ENCODE measurements around the gene FAM13A.

FAM13A gene

DNA sequence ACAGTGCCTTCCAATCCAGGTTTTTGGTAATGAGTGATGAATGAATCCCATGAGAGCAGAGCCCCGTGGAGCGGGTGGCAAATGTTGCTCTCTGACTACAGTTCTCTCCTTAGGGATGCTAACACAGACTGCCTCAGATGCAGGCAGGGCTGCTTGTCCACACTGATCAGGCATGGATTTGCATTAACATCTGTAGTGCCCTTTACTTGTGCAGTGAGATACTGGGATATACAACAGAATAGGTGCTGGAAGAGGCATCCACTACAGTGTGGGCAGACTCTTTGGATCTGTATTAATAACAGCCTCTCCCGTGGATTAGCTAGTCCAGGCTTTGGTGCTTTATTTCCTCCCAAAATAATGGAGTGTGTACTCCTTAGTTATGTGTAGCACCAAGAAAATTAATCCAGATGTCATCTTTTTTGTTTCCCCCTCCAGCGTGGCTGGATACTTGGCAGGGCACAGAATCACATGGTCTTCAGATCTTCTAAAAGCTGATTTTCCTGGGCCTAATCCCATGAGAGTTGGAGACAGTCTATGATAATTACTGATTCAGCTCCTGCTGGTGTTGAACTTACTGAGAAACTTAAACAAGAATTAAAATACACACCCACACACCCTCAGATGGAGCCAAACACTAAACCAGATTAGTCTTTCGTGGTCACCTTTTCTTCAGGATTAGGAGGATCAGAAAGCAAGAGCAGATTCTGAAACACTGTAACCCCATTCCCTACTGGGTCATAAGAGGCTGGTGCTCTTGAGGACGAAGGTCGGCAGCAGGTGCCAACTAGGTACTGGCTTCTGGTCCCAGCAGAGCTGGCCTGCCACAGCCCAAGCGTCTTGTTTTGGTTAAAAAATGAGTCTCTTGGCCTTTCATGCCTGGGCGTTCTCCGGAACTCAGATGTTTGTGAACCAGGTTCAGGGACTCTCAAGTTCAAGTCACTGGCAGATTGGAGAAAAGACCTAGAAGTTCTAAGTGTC lies 336.2 kb downstream of the FAM13A start:
- DNase-seq (ENCODE audit: low read depth in 2 of 2): no peak

DNA sequence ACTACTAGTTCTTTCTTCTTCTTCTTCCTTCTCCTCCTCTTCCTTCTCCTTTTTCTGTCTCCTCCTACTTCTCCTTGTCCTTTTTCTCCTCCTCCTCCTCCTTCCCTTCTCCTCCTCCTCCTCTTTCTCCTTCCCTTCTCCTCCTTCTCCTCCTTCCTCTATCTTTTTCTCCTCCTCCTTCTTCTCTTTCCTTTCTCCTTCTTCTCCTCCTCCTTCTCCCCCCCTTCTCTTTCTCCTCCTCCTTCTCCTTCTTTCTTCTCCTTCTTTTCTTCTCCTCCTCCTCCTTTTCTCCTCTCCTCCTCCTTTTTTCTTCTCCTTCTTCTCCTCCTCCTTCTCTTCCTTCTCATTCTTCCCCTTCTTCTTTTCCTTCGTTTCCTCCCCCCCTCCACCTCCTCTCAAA lies 337.6 kb downstream of the FAM13A start:
- no peak for DNase-seq (ENCODE audit: low read depth in 2 of 2)

DNA sequence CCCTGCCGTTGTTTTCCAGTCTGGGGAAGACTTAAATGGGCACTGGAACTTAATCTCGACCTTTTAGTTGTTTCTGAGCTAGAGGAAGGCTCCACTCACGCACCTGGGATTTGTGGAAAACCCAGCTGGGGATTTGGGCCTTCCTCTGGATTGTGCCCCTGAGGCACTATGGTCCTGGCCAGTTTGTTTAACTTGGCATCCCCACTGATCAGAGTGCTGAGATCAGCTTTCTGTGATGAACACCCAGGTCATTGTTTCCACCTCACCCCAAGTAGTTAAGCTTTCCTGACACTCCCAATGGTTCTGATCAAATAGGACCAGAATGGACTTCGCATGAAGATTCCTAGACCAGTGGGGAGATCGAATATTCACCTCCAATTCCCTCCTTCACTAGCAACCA lies 338.9 kb downstream of the FAM13A start:
- no peak for DNase-seq (ENCODE audit: low read depth in 2 of 2)

DNA sequence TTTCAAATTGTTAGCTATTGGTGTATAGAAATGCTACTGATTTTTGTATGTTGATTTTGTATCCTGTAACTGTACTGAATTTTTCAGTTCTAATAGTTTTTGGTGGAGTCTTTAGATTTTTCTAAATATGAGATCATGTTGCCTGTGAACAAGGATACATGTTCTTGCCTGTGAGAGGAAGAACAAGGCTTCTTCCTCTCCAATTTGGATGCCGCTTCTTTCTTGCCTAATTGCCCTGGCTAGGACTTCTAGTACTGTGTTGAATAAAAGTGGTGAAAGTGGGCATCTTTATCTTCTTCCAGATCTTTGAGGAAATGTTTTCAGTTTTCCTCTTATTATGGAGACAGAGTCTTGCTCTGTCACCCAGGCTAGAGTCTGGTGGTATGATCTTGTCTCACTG lies 343.2 kb downstream of the FAM13A start:
- no peak for DNase-seq (ENCODE audit: low read depth in 2 of 2)

DNA sequence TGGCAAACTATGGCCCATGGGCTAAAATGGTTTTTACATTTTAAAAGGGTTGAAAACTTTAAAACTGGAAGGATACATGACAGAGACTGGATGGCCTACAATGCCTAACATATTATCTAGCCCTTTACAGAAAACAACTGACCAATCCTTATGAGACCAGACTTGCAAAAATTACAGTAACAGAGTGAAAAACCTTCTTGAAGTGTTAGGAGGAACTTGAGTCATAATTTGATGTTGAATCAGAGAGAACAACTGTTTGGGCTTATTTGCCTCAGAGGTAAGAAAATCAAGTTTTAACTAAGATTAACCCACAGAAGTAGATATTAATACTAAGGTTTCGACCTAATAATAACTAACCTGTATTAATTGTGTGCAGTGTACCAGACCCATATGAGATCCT lies 347.0 kb downstream of the FAM13A start:
- no peak for DNase-seq (ENCODE audit: low read depth in 2 of 2)

DNA sequence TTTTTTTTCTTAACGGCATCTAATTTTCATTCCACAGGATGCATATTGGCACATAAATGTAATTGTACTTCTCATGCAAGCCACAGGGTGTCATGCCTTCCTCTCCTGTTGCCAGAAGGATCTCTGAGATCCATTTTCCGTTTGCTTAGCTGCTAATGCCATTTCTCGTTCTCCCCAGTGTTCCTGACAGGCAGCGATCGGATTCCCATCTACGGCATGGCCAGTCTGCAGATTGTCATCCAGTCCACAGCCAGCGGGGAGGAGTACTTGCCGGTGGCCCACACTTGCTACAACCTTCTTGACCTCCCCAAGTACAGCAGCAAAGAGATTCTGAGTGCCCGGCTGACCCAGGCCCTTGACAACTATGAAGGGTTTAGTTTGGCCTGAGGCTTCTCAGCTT lies 350.4 kb downstream of the FAM13A start:
- DNase-seq (ENCODE audit: low read depth in 2 of 2): no peak

DNA sequence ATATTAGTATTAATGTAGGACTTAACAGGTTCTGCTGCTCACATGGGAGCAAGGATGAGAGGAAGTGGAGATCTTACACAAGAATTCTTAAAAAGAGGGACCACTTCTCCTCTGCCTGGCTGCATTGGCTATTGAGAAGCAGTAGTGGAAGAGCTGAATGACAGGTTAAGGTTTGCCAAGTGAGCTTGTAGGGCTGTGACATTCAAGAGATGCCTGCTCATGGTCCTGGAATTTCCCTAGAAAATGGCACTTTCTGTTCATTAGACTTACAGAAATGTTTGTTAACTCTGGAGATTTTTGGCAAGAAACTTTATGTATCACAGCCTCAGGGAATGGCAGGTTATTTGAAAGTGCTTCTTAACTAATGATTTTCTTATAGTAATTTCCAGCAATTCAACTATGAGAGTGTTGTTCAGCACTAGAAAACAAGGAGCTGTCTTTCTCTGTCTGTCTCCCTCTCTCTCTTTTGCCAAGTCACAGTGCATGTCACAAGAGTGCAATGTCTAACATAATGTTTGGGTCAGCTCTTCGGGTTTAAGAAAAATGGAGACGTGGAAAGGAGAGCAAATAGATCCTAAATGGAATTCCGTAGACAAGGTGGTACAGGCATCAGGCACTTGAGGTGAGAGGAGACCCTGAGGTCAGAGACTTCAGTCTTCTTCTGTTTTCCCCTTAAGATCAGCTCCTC lies 351.0 kb downstream of the FAM13A start:
- no peak for DNase-seq (ENCODE audit: low read depth in 2 of 2)

DNA sequence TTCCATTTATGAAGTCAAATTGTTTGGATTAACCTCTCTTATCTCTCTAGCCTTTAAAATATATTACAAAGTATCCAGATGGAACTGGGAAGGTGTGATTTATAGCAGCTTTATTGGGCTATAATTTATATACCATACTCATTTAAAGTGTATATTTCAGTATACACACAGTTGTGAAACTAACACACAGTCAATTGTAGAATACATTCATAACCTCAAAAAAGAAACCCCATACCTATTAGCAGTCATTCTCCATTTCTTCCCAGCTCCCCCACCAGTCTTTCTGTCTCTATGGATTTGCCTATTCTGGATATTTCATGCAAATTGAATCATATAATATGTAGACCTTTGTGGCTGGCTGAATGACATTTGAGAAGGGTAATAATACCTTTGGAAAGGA lies 351.8 kb downstream of the FAM13A start:
- DNase-seq (ENCODE audit: low read depth in 2 of 2): no peak

DNA sequence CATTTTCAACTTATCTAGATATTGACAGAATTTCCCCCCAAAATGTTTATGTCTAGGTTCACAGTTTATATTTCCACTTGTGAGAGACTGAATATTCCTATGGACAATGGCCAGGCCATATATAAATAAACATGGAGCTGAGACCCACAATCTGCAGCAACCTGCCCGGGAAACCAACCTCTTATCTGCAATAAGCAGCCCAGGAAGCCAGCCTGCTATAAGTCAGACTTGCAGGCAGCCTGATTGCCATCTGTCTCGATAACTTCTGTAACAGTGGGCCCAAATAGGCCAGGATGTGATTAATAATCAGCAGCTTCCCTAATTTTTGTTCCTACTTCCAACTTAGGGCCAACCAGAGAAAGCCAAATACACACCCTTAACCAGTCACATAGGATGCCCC lies 354.2 kb downstream of the FAM13A start:
- no peak for DNase-seq (ENCODE audit: low read depth in 2 of 2)

DNA sequence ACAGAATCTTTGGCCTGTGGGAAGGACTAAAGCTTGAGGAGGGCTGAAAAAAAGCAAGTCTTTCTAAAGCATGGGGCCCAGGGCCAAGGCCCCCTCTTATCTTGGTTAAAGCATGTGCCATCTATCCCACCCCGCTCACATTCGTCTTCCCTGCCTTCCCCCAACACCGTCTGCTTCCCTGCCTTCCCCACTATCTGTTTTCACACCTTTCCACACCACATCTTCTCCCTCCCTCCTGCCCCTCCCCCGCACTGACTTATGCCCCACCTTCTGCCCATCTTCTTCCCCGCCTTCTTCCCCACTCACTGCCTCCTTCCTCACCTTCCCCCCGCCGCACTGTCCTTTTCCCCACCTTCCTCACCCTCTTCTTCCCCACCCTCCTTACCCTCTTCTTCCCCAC lies 358.5 kb downstream of the FAM13A start:
- DNase-seq (ENCODE audit: low read depth in 2 of 2): no peak

DNA sequence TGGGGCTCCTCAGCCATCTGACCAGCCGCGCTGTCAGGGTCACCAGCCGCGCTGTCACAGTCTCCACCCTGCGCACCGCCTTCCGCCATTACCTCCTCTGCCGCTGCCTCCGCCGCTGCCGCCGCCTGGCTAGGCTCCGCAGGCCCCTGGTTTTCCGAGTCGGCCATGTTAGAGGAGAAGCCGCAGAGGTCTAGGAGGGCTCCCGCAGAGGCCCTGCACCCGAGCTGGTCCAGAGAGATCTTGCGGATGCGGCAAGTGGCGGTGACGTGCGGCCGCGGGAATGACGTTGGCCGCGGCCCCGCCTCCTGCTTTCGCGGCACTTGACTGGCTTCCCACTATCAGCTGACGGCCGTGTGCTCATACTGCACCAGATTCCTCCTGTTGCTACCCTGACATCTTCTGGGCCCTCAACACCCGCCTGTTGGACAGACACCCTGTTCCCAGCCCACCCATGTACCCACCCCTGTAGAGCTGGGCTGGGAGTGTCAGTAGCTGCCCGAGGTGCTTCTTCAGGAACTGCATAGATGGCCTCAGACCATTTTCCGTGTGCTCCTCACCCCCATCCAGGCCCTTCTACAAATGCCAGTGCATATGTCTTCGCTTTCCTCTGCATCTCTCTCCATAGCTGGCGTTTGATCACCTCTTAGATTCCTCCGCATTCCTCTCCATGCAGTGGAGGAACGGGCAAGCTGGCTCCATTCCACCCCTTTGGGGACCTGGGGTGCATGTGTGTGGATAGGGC lies 359.2 kb downstream of the FAM13A start, which contains the start of gene NAP1L5:
Gene NAP1L5, minus strand, starts transcription at position 242 of the 742 bp plus-strand sequence. Its CDS starts 75 bp downstream, at position 167.
- DNase-seq (ENCODE audit: low read depth in 2 of 2): peak in 1 of 2 donors; percentile 49

DNA sequence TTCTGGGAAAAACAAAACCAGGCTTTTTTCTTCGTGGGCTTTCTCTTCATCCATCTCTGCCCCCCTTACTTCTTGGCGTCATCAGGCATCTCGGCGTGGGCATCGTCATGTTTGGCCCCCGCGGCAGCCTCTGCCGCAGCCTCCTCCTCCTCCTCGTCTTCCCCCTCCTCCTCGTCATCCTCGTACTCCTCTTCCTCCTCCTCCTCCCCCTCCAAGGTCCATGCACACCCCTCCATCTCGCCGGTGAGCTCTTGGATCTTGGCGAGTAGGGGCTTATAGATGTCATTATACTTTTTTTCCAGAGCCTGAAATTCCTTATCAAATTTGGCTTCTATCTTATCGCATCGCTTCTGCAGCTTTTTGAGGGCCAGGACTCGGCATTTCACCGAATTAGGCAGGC lies 359.8 kb downstream of the FAM13A start:
- no peak for DNase-seq (ENCODE audit: low read depth in 2 of 2)

DNA sequence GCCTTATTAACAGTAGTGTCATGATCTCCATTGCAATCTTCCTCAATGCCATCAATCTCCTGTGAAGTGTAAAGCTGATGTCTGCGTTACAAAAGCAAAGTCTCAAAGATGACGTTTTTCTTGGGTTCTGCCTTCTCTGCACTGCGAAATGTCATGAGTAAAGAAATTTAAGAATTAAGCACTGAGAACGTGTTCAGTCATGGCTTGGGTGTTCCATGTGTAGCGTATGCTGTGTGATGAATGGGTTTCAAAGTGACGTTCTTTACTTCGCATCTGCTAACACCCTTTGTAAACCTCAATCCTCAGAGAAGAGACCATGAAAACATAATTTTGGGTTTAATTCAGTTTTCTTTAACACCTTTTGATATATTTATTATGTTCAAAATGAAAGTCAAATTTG lies 360.4 kb downstream of the FAM13A start:
- no peak for DNase-seq (ENCODE audit: low read depth in 2 of 2)

DNA sequence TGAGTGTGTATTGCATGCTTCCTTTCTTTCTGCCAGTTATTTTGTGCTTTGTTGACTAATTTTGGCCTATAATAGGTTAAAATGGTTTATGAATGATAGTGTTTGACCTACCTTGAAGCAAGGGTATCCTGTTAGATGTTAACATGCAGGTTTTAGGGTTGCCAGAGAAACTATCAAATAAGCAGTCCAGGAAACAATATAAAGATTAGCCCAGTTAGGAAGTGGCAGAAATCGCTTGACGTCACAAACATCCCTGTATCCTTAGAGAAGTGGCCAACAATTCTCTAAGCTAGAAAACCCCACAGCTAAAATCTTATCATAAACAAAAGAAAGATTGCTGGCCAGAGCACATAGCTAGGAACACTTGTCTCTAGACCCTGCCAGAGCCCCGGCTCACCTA lies 363.2 kb downstream of the FAM13A start:
- DNase-seq (ENCODE audit: low read depth in 2 of 2): no peak

DNA sequence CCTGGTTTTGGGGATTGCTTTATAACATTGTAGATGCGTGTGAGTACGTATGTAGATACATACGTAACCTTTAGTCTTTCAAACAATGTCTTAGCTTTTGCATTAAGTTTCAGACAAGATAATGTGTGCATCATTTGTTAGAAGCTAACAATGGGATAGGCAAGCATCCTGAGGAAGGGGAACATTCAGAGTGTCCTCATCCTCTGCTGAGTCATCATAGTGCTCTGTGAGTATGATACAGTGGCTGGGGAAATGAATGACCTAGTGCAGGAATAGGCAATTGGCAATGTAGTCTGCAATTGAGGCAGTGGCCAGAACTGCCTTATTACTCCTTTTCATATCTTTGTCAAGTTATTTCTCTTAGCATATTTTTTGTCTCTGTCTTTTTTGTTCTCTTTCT lies 366.6 kb downstream of the FAM13A start:
- DNase-seq (ENCODE audit: low read depth in 2 of 2): no peak

DNA sequence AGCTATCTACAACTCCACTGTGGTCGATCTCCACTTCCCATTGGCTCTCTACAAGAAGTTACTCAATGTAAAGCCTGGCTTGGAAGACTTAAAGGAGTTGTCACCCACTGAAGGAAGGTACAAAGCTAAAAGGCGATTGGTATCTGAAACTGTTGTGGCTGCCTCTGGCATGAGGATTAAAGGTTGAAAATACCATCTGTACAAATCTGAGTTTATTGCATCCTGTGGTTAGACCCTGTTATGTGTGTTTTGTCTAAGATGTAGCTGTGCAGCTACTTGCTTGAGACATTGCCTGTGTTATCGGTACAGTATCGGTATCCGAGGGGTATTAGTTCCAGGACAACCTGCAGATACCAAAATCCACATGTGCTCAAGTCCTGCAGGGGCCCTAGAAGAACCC lies 375.8 kb downstream of the FAM13A start:
- no peak for DNase-seq (ENCODE audit: low read depth in 2 of 2)
